SK-N-SH (cell line): Measurements from ENCODE around the gene UQCRC1. TPM values are rescaled to one million over a fixed set of nuclear protein-coding genes. Genes with fewer than 3 reads are reported as not detected.

Experiments
- CTCF ChIA-PET: fragments of 300-600, 350-600 bp; formaldehyde crosslinking; extraction: SDS; loops from one replicate; lab custom pipeline; 2021; lab: Yijun Ruan, JAX
- POLR2A ChIA-PET: fragments of 350-600 bp; sonication (Branson Sonifier 250); formaldehyde crosslinking; extraction: SDS; loops from one replicate; lab custom pipeline; 2020; ENCODE audit warnings: antibody characterized with exemption, inconsistent platforms; lab: Yijun Ruan, JAX
- DNase-seq: peaks from one replicate; pipeline ENCODE4 v3.0.0; 2012
- H2AFZ ChIP-seq: fragments of 200-600 bp; sonication (generic); 2 replicates; pipeline ENCODE4 v1.8.1; 2016; ENCODE audit warnings: antibody characterized with exemption, mild to moderate bottlenecking, low read depth
- H3F3A ChIP-seq: fragments of 200-600 bp; sonication (generic); replicated peaks from 2 replicates; pipeline ENCODE3; 2016; ENCODE audit warnings: antibody characterized with exemption, mild to moderate bottlenecking; ENCODE audit not compliant: insufficient read depth
- H3K27ac ChIP-seq, 2 experiments: fragments of 200-500 bp in 1 of 2; fragments of 200-600 bp in 1 of 2; sonication (Bioruptor generic) in 1 of 2; sonication (generic), shearing (Covaris generic) in 1 of 2; 2 replicates each; pipeline versions ENCODE4 v1.5.1 to v1.6.1; 2014 to 2016; ENCODE audit warnings: low read depth in 2 of 2, inconsistent platforms in 1 of 2, low read length in 1 of 2, mild to moderate bottlenecking in 1 of 2, mixed read lengths in 1 of 2
- H3K27me3 ChIP-seq: fragments of 200-600 bp; sonication (generic), shearing (Covaris generic); 2 replicates; pipeline ENCODE4 v1.6.1; 2016; ENCODE audit warnings: mixed run types; ENCODE audit not compliant: insufficient read depth
- H3K36me3 ChIP-seq, 2 experiments: fragments of 200-500 bp in 1 of 2; fragments of 200-600 bp in 1 of 2; sonication (Bioruptor generic) in 1 of 2; sonication (generic) in 1 of 2; replicated peaks in 1 of 2; 2 replicates each; pipeline versions ENCODE3 to v1.5.1; 2014 to 2016; ENCODE audit warnings: low read length in 1 of 2, mild to moderate bottlenecking in 1 of 2; ENCODE audit not compliant: insufficient read depth in 2 of 2, control insufficient read depth in 1 of 2
- H3K4me1 ChIP-seq, 2 experiments: fragments of 200-500 bp in 1 of 2; fragments of 200-600 bp in 1 of 2; sonication (Bioruptor generic) in 1 of 2; sonication (generic), shearing (Covaris generic) in 1 of 2; 2 replicates each; pipeline versions ENCODE4 v1.5.1 to v1.6.1; 2014 to 2016; ENCODE audit warnings: low read depth in 1 of 2, low read length in 1 of 2, mixed run types in 1 of 2; ENCODE audit not compliant: insufficient read depth in 2 of 2, control insufficient read depth in 1 of 2
- H3K4me2 ChIP-seq: fragments of 200-600 bp; sonication (generic), shearing (Covaris generic); 2 replicates; pipeline ENCODE4 v1.6.1; 2017; ENCODE audit warnings: mixed run types
- H3K4me3 ChIP-seq, 2 experiments: fragments of 200-500 bp in 1 of 2; fragments of 200-600 bp in 1 of 2; sonication (Bioruptor generic) in 1 of 2; sonication (generic), shearing (Covaris generic) in 1 of 2; 2 replicates each; pipeline versions ENCODE4 v1.5.1 to v1.8.1; 2014 to 2016; ENCODE audit warnings: low read depth in 2 of 2, inconsistent platforms in 1 of 2, low read length in 1 of 2, mild to moderate bottlenecking in 1 of 2, mixed read lengths in 1 of 2, moderate library complexity in 1 of 2
- H3K79me2 ChIP-seq: fragments of 200-600 bp; sonication (generic); 2 replicates; pipeline ENCODE4 v1.8.1; 2017; ENCODE audit warnings: mild to moderate bottlenecking; ENCODE audit not compliant: insufficient read depth
- H3K9ac ChIP-seq: fragments of 200-600 bp; sonication (generic); 2 replicates; pipeline ENCODE4 v1.6.1; 2017; ENCODE audit warnings: mixed run types
- H3K9me2 ChIP-seq: fragments of 200-600 bp; sonication (generic); 2 replicates; pipeline ENCODE4 v1.6.1; 2017; ENCODE audit warnings: mixed run types
- H3K9me3 ChIP-seq: fragments of 200-600 bp; sonication (generic); 2 replicates; pipeline ENCODE4 v1.6.1; 2017; ENCODE audit warnings: mixed run types, mild to moderate bottlenecking, moderate library complexity
- H4K20me1 ChIP-seq: fragments of 200-600 bp; sonication (generic); 2 replicates; pipeline ENCODE4 v1.6.1; 2017; ENCODE audit warnings: mild to moderate bottlenecking, mixed run types; ENCODE audit not compliant: insufficient read depth
- CHD2 ChIP-seq: fragments of 150-350 bp; IDR thresholded peaks from 2 replicates; pipeline ENCODE4 v1.6.1; 2018; ENCODE audit warnings: low read length; ENCODE audit not compliant: partially characterized antibody
- EP300 ChIP-seq, 2 experiments: IDR thresholded peaks; 2 replicates each; pipeline versions ENCODE4 v1.4.0 to v1.6.1; 2012; ENCODE audit warnings: borderline replicate concordance in 1 of 2, low read depth in 1 of 2, low read length in 1 of 2
- EZH2phosphoT487 ChIP-seq: fragments of 200-600 bp; sonication (generic); IDR thresholded peaks from 2 replicates; pipeline ENCODE4 v1.6.1; 2017; ENCODE audit warnings: low read depth, mixed run types, mild to moderate bottlenecking, antibody characterized with exemption, moderate library complexity, borderline replicate concordance
- FOSL2 ChIP-seq: IDR thresholded peaks from 2 replicates; pipeline ENCODE4 v1.4.0; 2012; ENCODE audit warnings: low read depth, mild to moderate bottlenecking, moderate library complexity, borderline replicate concordance
- FOXJ3 ChIP-seq: sonication (generic); formaldehyde crosslinking; IDR thresholded peaks from 2 replicates; pipeline ENCODE4 v1.5.1; 2020; ENCODE audit warnings: mild to moderate bottlenecking, missing genetic modification reagents
- GABPA ChIP-seq: IDR thresholded peaks from 2 replicates; pipeline ENCODE4 v1.4.0; 2012; ENCODE audit warnings: low read depth, mild to moderate bottlenecking
- GATA2 ChIP-seq: sonication (generic); formaldehyde crosslinking; IDR thresholded peaks from 2 replicates; pipeline ENCODE4 v1.5.0; 2020; ENCODE audit warnings: mild to moderate bottlenecking, missing genetic modification reagents
- JUND ChIP-seq: IDR thresholded peaks from 2 replicates; pipeline ENCODE4 v1.4.0; 2012
- MXI1 ChIP-seq: IDR thresholded peaks from 2 replicates; pipeline ENCODE4 v1.6.1; 2012; ENCODE audit warnings: mild to moderate bottlenecking, low read depth, low read length, improper control_type of control experiment
- NFIC ChIP-seq: IDR thresholded peaks from 2 replicates; pipeline ENCODE4 v1.4.0; 2012; ENCODE audit warnings: borderline replicate concordance
- NRF1 ChIP-seq: IDR thresholded peaks from 2 replicates; pipeline ENCODE4 v1.6.1; 2012; ENCODE audit warnings: low read depth, mild to moderate bottlenecking, low read length
- POLR2AphosphoS5 ChIP-seq: IDR thresholded peaks from 2 replicates; pipeline ENCODE4 v1.6.1; 2012; ENCODE audit warnings: low read depth, low read length
- RCOR1 ChIP-seq: fragments of 150-350 bp; IDR thresholded peaks from 2 replicates; pipeline ENCODE4 v1.6.1; 2017; ENCODE audit warnings: antibody characterized with exemption, low read length
- REST ChIP-seq: IDR thresholded peaks from 2 replicates; pipeline ENCODE4 v1.6.1; 2012; ENCODE audit warnings: mild to moderate bottlenecking, low read depth, low read length, moderate library complexity
- RFX5 ChIP-seq: IDR thresholded peaks from 2 replicates; pipeline ENCODE4 v1.6.1; 2012; ENCODE audit warnings: mild to moderate bottlenecking, improper control_type of control experiment, low read length
- SIN3A ChIP-seq: IDR thresholded peaks from 2 replicates; pipeline ENCODE4 v1.6.1; 2012; ENCODE audit warnings: low read depth, mild to moderate bottlenecking, low read length, moderate library complexity, borderline replicate concordance
- SMC3 ChIP-seq: IDR thresholded peaks from 2 replicates; pipeline ENCODE4 v1.6.1; 2012; ENCODE audit warnings: low read depth, low read length, improper control_type of control experiment
- TCF12 ChIP-seq: IDR thresholded peaks from 2 replicates; pipeline ENCODE4 v1.4.0; 2012
- TEAD4 ChIP-seq: IDR thresholded peaks from 2 replicates; pipeline ENCODE4 v1.4.0; 2012; ENCODE audit warnings: mild to moderate bottlenecking, borderline replicate concordance; ENCODE audit not compliant: insufficient read depth
- USF2 ChIP-seq: fragments of 150-350 bp; IDR thresholded peaks from 2 replicates; pipeline ENCODE4 v1.6.1; 2017; ENCODE audit warnings: antibody characterized with exemption, low read length, low read depth, borderline replicate concordance
- YY1 ChIP-seq: IDR thresholded peaks from 2 replicates; pipeline ENCODE4 v1.4.0; 2012; ENCODE audit warnings: low read depth, mild to moderate bottlenecking
- WGBS: methylation state at CpG from one replicate; pipeline ENCODE4 v1.1.6; 2017; ENCODE audit warnings: low lambda C conversion rate; 5-methylcytosine and 5-hydroxymethylcytosine counted together
- polyA plus RNA-seq, 3 experiments: library from polyadenylated mRNA; depleted of rRNA; stranded (reverse); fragments of >200 nt; gene quantifications; 2 replicates each; pipeline ENCODE4 v1.2.3, GENCODE V29; 2012
- TF ChIP-seq, protein P1 (sequence below): fragments of 150-350 bp; IDR thresholded peaks from 2 replicates; pipeline ENCODE4 v1.6.1; 2016; ENCODE audit warnings: mild to moderate bottlenecking, low read depth, low read length
- TF ChIP-seq, protein P2 (sequence below): IDR thresholded peaks from 2 replicates; pipeline ENCODE4; 2012
- TF ChIP-seq, protein P3 (sequence below): IDR thresholded peaks from 2 replicates; pipeline ENCODE4 v1.4.0; 2012; ENCODE audit warnings: low read depth, borderline replicate concordance
- TF ChIP-seq, protein P4 (sequence below): fragments of 200-600 bp; sonication (generic); IDR thresholded peaks from 2 replicates; pipeline ENCODE4 v1.6.1; 2017; ENCODE audit warnings: antibody characterized with exemption, mild to moderate bottlenecking, moderate library complexity

Gene UQCRC1
- polyA plus RNA-seq, 1 of the 3 experiments (the other 2 are of a cell fraction), result 284 TPM

DNA sequence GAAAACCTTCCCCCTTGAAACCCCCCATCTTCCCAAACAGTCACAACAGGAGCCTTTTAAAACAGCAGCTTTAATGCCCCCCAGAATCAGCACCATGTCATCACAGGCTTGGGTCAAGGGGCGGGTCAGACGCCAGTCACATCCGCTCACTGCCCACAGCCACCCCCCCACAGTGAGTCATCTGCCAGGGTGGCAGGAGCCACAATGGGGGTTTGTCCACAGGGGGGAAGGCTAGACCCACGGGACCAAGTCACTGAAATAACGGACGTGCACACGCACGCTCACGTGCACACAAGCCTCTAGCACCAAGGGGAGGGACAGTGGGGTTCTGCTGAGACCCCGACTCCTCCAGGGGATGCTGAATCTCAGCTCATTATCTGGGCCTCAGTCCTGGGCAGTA is 45.4 kb downstream of the UQCRC1 start:
- Histone ChIP-seq H3F3A (peaks cover 24% of the 10 kb centered on the region), H3K27me3 (no peaks in the 10 kb centered on the region), H3K9me3 (no peaks in the 10 kb centered on the region), H3K4me2 (peak overlapping the region; percentile 65), H3K9me2 (no peaks in the 10 kb centered on the region), H3K4me3 (no peak overlapping the region), H3K79me2 (no peaks in the 10 kb centered on the region), H3K4me1 (peaks cover 49 to 73% of the 10 kb centered on the region in 2 experiments; a peak in 3 of 4 replicates), H3K9ac (peak overlapping the region; percentile 57; the same call in 1 of the 2 replicates), H4K20me1 (no peaks in the 10 kb centered on the region), H2AFZ (0 out of 2 replicates have a peak overlapping the region, but pooled peaks have one; percentile 30), H3K36me3 (no peaks in the 10 kb centered on the region), H3K27ac (peak overlapping the region; percentile 83 to 93; a peak in 3 of 4 replicates)
- ChIA-PET CTCF (interaction anchor here (1.5 kb wide), 1 partner anchor 99 kb away, joined by 4 read pairs; no protein-coding TSS in a partner anchor), POLR2A (no interaction called here)
- no peak for DNase-seq
- 39% methylated on average over 10 of the region's 10 CpGs for WGBS
- no peak for TF ChIP-seq EZH2phosphoT487
- 0 out of 2 replicates have a peak, but pooled peaks have one; percentile 16 for TF ChIP-seq YY1
- no peak for TF ChIP-seq USF2
- TF ChIP-seq, protein P1, sequence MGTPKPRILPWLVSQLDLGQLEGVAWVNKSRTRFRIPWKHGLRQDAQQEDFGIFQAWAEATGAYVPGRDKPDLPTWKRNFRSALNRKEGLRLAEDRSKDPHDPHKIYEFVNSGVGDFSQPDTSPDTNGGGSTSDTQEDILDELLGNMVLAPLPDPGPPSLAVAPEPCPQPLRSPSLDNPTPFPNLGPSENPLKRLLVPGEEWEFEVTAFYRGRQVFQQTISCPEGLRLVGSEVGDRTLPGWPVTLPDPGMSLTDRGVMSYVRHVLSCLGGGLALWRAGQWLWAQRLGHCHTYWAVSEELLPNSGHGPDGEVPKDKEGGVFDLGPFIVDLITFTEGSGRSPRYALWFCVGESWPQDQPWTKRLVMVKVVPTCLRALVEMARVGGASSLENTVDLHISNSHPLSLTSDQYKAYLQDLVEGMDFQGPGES, result no peak
- peak; percentile 90; the same call in 1 of the 2 replicates for TF ChIP-seq FOSL2
- TF ChIP-seq GATA2 (CRISPR knock-in tag), result no peak
- TF ChIP-seq GABPA, result no peak
- TF ChIP-seq, protein P2, sequence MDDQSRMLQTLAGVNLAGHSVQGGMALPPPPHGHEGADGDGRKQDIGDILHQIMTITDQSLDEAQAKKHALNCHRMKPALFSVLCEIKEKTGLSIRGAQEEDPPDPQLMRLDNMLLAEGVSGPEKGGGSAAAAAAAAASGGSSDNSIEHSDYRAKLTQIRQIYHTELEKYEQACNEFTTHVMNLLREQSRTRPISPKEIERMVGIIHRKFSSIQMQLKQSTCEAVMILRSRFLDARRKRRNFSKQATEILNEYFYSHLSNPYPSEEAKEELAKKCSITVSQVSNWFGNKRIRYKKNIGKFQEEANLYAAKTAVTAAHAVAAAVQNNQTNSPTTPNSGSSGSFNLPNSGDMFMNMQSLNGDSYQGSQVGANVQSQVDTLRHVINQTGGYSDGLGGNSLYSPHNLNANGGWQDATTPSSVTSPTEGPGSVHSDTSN, result peak; percentile 49
- no peak for TF ChIP-seq SIN3A
- TF ChIP-seq, protein P3, sequence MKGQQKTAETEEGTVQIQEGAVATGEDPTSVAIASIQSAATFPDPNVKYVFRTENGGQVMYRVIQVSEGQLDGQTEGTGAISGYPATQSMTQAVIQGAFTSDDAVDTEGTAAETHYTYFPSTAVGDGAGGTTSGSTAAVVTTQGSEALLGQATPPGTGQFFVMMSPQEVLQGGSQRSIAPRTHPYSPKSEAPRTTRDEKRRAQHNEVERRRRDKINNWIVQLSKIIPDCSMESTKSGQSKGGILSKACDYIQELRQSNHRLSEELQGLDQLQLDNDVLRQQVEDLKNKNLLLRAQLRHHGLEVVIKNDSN, result no peak
- TF ChIP-seq REST, result 0 out of 2 replicates have a peak, but pooled peaks have one; percentile 29
- no peak for TF ChIP-seq FOXJ3 (CRISPR knock-in tag)
- peak; percentile 61; the same call in 1 of the 2 replicates for TF ChIP-seq TCF12
- no peak for TF ChIP-seq RCOR1
- TF ChIP-seq RFX5, result no peak
- TF ChIP-seq POLR2AphosphoS5, result no peak
- no peak for TF ChIP-seq NFIC
- TF ChIP-seq JUND, result peak; percentile 87; the same call in 1 of the 2 replicates
- TF ChIP-seq SMC3, result no peak
- no peak for TF ChIP-seq CHD2
- TF ChIP-seq EP300 (IDR thresholded peaks at IDR 0.05; ENCODE audit: borderline replicate concordance in 1 of 2, low read depth in 1 of 2, low read length in 1 of 2), result no peak; a peak in 1 of 4 replicates
- no peak for TF ChIP-seq TEAD4
- TF ChIP-seq, protein P4, sequence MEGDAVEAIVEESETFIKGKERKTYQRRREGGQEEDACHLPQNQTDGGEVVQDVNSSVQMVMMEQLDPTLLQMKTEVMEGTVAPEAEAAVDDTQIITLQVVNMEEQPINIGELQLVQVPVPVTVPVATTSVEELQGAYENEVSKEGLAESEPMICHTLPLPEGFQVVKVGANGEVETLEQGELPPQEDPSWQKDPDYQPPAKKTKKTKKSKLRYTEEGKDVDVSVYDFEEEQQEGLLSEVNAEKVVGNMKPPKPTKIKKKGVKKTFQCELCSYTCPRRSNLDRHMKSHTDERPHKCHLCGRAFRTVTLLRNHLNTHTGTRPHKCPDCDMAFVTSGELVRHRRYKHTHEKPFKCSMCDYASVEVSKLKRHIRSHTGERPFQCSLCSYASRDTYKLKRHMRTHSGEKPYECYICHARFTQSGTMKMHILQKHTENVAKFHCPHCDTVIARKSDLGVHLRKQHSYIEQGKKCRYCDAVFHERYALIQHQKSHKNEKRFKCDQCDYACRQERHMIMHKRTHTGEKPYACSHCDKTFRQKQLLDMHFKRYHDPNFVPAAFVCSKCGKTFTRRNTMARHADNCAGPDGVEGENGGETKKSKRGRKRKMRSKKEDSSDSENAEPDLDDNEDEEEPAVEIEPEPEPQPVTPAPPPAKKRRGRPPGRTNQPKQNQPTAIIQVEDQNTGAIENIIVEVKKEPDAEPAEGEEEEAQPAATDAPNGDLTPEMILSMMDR, result peak; percentile 30; the same call in 1 of the 2 replicates
- TF ChIP-seq MXI1, result no peak
- TF ChIP-seq NRF1, result no peak
